Measurements from ENCODE around the gene ANKS1B.

ANKS1B gene

GRCh38 chr12:98741196-98741555, 1243.6 kb downstream of the ANKS1B start:
- peak; percentile 32 to 36 for DNase-seq

- DNase-seq: no peak
Observed at GRCh38 chr12:98740751-98741150, 1244.0 kb downstream of the ANKS1B start.

- no peak for DNase-seq
Observed at GRCh38 chr12:98738539-98738938, 1246.2 kb downstream of the ANKS1B start.

DNA sequence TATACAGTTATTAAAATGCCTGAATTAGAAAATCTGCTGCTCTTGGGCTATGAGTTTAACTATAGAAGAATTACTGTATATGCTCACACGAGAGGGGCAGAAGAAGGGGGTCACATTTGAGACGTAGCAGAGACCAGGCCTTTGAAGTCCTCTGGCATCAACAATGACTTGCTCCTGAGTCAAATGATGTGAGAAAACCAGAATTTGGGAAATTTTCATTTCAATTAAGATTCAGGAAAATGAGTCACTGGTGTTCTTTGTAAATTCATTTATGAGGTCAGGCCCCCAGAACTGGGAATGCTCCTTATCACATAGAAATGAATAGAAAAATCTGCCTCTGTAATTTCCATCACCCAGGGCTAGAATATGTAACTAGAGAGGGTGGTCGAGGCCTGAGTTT, 1246.7 kb downstream of the ANKS1B start:
- DNase-seq: no peak

DNA sequence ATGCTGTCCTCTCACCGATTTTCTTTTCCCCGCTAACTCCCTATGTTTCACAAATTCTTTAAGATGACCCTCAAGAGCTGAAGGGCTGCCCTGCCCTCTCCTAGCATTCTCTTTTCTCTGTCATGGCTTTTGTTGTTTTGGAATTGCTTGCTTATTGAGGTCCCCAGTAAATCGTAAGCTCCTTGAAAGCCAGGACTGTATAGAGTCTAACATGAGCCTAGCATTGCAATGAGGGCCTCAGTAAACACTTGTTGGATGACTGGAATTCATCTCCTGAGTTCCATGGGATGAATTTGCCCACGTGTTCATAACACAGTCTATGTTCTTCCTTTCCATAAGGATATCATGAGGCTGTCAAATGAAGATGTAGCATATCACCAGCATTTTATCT, 1247.4 kb downstream of the ANKS1B start:
- no peak for DNase-seq

GRCh38 chr12:98736352-98737321, 1248.1 kb downstream of the ANKS1B start:
- no peak for DNase-seq

DNA sequence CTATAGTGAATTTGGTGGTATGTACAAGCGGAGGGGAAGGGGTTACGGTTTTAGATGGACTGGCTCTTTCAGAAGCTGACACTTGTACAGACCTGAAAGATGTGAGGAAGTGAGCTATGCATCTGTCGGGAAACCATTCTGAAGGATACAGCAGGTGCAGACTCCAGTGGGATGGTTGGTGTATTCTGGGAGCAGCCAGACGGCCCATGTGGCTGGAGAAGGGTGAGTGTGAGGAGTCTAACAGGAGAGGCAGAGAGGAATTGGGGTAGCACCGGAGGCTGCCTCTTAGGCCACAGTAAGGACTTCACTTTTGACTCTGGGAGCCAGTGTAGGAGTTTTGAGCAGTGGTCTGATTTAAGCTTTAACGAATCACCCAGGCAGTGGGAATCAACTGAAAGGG, 1248.9 kb downstream of the ANKS1B start:
- DNase-seq: no peak

DNA sequence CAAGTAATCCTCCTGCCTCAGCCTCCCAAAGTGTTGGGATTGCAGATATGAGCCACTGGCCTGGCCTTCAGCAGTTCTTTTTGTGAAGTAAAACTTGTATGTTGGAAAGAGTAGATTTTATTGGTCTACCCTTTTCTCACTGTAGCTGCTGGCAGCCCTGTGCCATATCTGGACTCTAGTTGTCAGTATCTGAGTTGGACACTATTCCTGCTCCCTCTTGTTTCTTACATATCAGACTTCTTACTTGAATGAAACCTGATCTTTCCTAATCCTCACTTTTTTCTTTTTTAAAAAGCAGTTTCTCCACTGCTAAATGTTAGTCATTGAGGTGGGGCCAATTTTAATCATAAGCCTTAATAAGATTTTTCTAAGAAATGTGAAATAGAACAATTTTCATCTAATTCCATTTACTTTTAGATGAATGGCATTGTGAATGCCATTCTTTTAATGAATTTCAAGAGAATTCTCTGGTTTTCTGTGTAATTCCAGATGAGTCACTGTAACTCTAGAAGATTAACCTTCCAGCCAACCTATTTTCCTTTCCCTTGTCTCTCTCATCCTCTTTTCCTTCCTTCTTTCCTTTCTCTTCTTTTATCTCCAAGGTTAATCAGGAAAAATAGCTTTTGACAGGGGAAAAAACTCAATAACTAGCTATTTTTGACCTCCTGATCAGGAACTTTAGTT, 1250.9 kb downstream of the ANKS1B start:
- no peak for DNase-seq

DNA sequence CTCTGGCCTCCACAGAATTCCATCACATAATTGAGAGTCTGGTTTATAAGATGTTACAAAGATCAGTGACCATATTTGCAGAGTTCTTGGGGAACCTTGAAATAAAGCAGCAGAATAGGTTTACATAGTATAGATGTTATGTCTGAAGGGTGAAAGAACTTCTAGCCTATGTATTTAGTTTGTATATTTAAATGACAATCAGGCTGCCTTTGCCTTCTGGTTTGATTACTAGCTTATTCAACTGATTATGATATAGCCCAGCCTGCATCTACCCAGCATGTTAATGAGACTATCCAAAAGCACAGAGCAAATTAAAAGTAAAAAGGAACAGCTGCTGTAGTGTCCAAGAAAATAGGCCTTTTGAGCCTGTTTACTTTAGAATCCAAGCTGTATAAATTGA, 1254.3 kb downstream of the ANKS1B start:
- no peak for DNase-seq

- no peak for DNase-seq
Observed at GRCh38 chr12:98727196-98727595, 1257.5 kb downstream of the ANKS1B start.

DNA sequence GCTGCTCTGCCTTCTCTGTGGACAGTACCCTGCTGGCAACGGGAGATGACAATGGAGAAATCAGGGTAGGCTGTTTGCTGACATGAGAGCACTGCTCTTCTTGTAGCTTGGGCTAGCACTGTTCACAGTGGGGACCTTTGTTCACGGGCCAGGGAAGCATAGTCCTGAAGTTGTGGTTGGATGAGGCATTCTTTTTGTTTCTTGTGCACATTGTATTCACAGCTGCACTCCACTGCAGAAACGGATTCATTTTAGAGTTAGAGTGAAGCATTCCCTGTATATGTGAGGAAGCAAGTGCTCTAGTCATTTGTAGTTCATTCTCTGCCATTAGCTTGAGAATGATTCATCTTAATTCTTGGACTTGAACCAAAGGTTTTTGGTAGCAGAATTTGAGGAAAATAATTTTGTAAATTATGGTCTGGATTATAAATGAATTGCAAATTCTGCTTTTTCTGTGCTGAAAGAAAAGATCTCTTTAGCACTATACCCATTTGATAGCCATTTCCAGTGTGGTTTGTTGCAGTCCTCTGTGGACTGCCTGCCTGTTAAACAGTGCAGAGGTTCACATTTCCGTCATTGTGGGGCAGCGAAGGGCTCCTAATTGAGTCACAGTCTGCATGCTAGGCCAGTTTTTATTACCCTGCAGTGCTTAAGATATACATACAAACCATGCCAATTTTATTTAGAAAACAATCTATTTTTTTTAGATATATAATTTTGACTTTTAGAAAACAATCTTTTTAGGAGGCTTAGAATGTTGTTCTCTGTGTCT, 1259.1 kb downstream of the ANKS1B start:
- peak; percentile 54 to 71 for DNase-seq

GRCh38 chr12:98724384-98725155, 1260.2 kb downstream of the ANKS1B start:
- DNase-seq: no peak

DNA sequence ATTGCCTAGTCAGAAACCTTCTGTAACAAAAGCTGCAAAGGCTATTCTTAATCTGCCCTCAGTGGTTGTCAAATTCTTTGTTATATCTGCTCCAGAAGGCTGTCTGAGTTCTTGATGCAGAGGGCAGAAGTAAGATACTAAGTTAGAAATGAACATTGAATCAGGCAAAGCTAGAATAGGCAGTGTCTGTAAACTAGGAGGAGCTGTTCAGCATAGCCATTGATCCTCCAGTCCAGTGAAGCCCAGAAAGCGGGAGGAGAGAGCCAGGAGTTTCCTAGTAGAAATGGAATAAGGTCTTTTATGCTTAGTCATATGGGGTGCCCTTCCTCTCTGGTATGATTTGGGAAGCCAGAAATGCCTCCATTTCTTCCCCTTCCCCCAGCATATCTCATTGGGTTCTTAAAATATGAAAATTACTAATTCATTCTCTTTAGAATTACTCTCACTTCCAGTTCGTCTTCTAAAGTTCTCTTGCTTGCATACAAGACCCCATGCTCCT, 1263.5 kb downstream of the ANKS1B start:
- DNase-seq: no peak

DNA sequence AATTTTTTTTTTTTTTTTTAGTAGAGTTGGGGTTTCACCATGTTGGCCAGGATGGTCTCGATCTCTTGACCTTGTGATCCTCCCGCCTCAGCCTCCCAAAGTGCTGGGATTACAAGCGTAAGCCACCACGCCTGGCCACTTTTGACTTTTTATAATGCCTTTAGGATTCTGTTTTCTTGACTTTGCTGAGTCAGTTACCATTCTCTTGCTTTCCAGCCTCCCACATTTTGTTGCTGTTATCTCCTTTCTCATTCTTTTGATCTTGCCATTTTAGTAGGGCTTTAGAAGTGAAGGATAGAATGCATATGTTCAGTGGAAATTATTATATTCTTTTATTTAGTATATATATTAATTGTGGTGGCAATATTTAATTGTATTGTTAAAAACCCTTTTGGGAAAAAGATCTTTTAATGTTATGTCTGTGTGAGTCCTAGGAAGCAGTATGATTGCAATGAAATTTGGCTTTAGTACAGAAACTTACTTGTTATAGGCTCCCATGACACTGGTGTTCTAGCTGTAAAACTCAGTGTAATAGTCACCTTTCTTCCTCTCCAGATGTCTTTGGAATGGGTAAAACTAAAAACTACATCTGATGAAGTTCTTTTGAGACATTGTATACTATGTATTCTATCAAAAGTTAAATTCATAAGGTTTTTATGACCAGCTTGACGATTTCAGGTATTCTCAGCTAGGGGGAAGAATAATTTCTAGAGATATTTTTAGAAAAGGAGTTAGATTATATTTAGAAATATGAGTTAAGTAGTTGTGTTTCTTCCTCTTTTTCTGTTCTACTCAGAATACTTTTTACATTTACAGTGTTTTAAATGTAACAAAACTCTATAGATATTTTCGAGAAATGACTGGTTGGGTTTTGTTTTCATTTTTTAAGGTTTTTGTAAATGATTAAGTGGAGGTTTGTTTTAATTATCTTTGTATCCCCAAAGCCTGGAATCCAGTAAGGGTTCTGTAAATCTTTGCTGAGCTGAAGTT, 1264.9 kb downstream of the ANKS1B start:
- no peak for DNase-seq

- DNase-seq: no peak
Observed at GRCh38 chr12:98714426-98714825, 1270.3 kb downstream of the ANKS1B start.

GRCh38 chr12:98709022-98709421, 1275.7 kb downstream of the ANKS1B start:
- no peak for DNase-seq

GRCh38 chr12:98701166-98701565, 1283.6 kb downstream of the ANKS1B start:
- DNase-seq: no peak

- no peak for DNase-seq
Observed at GRCh38 chr12:98699586-98699985, 1285.2 kb downstream of the ANKS1B start.

DNA sequence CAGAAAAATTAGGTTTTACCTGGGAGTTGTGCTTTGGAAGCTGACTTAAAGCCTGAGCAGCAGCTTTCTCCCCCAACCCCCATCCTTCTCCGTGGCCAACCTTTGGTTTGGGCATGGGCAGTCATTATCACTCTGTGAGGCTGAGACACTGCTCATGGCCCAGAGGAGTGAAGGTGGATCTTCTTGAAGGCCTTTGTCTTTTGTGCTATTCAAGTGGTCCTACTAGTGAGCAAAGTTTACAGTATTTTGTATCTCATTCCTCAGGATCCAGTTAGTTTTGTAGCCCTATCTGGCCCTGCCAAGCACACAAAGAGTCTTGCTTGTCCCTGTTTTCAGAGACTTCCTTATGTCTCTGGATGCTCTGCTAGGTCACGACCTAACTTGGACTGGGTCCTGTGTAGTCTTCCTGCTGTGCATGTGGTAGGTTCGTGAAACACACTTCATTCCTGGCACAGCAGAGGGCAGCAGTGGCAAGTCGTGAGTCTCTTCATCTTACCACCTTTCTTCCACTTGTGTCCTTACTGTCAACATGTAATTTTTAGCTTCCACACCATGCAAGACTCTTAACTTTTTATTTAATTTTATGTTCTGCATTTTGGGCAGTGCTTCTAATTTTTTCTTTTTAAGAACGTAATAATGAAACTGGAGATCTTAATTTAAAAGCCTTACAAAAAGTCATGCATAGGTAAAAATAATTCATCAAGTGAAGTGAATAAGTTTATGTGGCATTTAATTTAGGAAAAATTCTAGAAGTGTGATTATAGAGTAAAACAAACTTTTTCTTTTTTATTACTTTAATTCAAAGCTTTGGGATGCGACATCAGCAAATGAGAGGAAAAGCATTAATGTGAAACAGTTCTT, 1285.9 kb downstream of the ANKS1B start:
- DNase-seq: peak; percentile 44 to 59

DNA sequence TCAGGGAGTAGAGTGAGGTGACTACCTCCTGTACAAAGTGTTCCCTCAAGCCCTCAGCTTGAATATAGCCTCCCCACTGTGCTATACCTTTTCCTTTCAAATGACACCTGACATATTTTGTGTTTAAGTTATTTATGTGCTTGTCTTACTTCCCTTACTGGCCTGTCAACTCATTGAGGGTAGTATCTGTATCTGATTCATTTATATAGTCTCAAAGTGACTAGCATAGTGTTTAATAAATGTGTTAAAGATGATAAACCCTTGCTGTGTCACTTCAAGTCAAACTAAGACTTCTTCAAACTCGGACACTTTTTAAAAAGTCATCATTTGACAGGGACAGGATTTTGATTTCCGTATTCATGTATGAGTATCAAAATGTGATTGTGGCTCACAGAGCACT, 1287.5 kb downstream of the ANKS1B start:
- DNase-seq: no peak

All from stimulated activated CD4-positive, alpha-beta T cell treated with anti-CD3 and anti-CD28 coated beads, Interleukin-2, amount 100 ng/mL, for 24 hours (primary cell).